GM15510 (cell line): ENCODE results near the gene IRF2BP1.

Experiments used
- POLR2A ChIP-seq: IDR thresholded peaks from 3 replicates; pipeline ENCODE4 v1.6.1; 2011; ENCODE audit warnings: borderline replicate concordance; ENCODE audit not compliant: insufficient read length; ENCODE audit errors: extremely low read depth

IRF2BP1 gene

GRCh38 chr19:45895519-45895972 is 9.6 kb upstream of the IRF2BP1 start:
- TF ChIP-seq POLR2A = no peak

- TF ChIP-seq POLR2A = no peak
Observed at GRCh38 chr19:45890877-45891276, 4.9 kb upstream of the IRF2BP1 start.

GRCh38 chr19:45889210-45889885 is 3.4 kb upstream of the IRF2BP1 start:
- no peak for TF ChIP-seq POLR2A

- no peak for TF ChIP-seq POLR2A
Observed at GRCh38 chr19:45887200-45887710, 1.3 kb upstream of the IRF2BP1 start.

GRCh38 chr19:45886427-45887199 is 672 bp upstream of the IRF2BP1 start:
- TF ChIP-seq POLR2A = peak; percentile 61

DNA sequence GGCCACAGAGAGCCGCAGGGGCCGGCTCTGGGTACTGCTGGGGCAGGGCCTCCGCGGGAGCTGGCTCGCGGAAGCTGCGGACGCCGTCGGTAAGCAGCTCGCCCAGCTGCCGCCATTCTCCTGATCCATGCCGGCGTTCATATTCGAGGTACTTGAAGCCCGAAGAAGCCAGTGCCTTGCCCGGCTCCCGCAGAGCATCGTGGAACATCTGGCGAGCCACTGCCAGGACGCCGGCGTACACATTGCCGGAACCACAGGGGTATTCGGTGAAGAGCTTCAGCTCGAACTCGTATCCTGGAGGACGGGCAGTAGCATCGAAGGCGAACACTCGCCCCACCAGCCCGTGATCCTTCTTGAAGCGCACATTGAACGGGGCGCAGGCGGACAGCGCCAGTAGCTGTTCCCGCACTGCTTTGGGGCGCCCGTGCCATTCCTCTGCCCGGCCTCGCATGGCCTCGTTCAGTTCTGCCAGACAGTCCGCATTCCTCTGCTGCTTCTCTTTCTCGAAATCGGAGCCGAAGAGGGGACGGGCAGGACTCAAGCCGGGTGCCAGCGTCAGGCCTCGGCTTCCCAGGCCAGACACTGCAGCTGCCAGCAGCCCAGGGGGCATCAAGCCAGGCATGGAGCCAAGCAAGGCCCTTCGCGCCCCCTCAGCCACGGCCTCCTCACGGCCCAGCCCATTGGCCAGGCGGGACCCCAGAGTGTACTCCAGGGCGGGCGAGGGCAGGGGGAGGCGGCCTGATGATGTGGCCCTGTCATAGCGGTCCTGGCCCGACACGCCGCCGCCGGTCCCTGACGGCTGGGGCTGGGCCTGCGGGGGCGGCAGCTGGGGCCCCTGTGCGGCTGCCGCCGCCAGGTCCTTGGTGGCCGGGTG is 1.0 kb downstream of the IRF2BP1 start:
- TF ChIP-seq POLR2A = no peak

DNA sequence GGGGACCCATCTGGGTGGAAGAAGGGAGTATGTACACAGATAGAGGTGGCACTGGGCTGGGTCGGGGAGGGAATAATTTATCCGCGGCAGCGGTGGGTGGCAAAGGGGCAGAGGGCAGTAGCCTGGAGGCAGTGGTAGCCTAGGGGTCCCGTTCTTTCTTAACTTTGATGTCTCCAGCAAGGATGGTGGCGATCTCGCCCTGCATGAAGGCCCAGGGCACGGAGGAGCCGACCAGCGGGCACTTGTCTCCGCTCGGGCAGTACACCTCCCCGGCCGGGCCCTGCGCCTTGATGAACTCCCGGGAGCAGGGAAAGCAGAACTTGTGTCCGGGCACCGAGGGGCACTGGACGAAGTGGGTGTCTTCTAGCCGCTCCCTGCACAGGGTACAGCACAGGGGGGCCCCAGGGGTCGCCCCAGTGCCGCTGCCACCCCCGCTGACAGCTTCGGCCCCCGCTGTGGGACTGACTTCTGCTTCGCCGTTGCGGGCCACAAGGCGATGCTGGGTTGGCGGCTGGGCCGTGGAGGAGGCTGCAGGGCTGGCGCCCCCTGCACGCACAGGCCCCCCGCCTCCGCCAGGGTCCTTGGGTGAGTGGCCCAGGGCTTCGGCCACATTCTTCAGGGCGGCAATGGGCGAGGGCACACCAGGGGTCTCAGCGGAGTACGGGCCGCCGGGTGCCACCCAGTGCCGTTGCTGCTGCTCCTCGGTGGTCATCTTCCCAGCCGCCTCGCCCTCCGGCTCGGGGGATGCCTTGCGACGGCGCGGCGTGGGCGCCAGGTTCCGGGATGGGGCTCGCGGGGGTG is 1.9 kb downstream of the IRF2BP1 start:
- TF ChIP-seq POLR2A = no peak

- no peak for TF ChIP-seq POLR2A
Observed at GRCh38 chr19:45883586-45883880, 2.4 kb downstream of the IRF2BP1 start.

DNA sequence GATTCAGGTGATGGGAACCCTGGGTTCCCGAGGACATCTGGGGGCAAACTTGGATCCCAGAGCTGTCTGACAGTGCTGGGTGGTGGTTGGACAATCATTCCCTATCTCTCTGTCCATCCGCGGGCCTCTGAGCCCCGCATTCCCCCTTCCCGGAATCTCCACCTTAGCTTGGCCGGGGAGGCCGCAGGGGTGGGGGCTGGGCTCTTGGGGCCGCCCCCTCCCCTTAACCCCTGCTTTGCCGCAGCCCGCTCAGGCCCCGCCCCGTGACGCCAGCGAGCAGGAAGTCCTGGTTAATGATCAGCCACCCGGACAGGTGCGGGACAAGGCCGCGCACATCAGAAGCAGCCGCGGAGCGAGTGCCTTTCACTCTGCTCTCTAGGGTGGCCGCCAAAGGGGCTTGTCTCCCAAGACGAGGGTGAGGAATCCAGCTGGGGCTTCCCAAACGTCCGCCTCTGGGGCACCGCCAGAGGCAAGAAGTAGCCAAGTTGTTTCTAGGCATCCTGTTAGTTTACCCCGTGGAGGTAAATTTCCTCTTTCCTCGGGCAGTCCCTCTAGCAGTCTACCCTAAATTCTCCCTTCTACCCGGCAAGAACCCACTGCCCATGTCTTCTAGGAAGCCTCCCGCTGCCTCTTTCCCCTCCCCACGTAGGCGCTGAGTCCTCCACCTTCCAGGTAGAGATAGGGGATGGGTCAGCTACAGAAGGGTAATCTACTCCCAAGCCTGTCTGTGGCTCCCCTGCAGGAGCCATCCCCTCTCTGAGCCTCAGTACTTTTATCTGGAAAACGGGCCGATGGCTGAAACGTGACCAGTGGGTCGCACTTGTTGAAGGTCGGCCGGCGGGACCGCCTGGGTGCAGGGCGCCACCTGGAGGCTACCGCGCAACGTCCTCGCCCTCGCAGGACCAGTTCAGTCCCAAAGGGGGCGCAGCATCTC is 3.0 kb downstream of the IRF2BP1 start:
- TF ChIP-seq POLR2A = peak; percentile 60

GRCh38 chr19:45881909-45882528 is 3.9 kb downstream of the IRF2BP1 start:
- TF ChIP-seq POLR2A = no peak

DNA sequence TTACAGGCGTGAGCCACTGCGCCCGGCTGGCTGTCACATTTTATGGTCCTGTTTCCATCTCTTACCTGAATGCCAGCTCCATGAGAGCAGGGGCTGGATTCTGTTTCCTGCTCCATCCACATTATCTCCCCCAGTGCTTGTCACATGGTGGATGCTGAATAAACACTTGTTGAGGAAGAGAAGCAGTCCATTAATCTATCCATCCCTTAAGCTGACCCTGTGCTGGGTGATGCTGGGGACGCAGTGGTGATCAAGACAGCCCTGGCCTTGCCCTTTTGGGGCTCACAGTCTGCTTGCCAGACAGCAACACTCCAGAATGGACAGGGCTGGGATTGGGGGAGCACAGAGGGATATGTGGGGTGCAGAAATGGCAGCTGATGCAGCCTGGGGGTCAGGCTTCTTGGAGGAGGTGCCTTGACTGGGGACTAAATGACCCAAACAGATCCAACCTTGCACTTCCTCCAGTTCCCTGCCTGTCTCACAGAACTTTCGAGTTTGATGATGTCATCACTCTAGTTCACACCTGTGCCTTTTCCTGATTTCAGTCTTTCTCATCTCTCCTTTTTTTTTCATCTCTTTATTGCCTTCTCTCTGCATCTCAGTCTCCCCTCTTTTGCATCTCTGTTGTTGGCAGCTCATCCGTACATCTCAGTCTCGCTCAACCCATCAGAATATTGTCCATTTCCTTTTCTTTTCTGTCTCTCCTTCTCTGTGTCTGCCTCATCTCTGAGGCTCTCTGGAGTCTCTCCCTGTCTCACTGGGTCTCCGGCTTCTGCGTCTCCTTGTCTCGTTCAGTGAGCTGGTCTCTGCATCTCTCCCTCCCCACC is 4.6 kb downstream of the IRF2BP1 start:
- TF ChIP-seq POLR2A = no peak

DNA sequence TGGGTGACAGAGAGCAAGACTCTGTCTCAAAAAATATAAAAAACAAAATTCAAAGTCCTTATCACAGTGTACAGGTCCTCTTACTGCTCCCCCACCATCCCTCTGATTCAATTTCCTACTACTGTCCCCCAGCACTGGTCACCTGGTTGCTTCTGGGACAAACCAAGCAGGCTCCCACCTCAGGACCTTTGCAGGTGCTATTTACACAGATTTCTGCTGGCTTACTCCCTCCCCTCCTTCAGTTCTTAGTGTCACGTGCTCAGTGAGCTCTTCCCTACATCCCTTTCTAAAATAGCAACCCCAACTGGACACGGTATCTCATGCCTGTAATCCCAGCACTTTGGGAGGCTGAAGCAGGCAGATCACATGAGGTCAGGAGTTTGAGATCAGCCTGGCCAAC is 6.0 kb downstream of the IRF2BP1 start:
- no peak for TF ChIP-seq POLR2A
